Esophagus muscularis mucosa (tissue), 4 donors: ENCODE measurements around the gene CMTM8.

Experiments
- CTCF ChIP-seq, 3 experiments: fragments of 200-600 bp in 2 of 3; fragments of 450-650 bp in 1 of 3; sonication (generic) in 2 of 3; IDR thresholded peaks; one replicate each; pipeline ENCODE4 v1.5.1; 2017 to 2019; ENCODE audit warnings: antibody characterized with exemption in 3 of 3, mild to moderate bottlenecking in 2 of 3, moderate library complexity in 1 of 3
- EP300 ChIP-seq: sonication (generic); formaldehyde crosslinking; IDR thresholded peaks from one replicate; pipeline ENCODE4 v1.6.1; 2017; ENCODE audit warnings: antibody characterized with exemption
- POLR2A ChIP-seq: fragments of 450-650 bp; IDR thresholded peaks from one replicate; pipeline ENCODE4 v1.6.1; 2017; ENCODE audit warnings: antibody characterized with exemption, moderate library complexity, mild to moderate bottlenecking, low read depth
- POLR2AphosphoS5 ChIP-seq, 2 donors: sonication (generic); formaldehyde crosslinking; IDR thresholded peaks; one replicate each; pipeline ENCODE4 v1.6.1; 2017; ENCODE audit warnings: antibody characterized with exemption in 2 of 2

- TF ChIP-seq CTCF (IDR thresholded peaks at IDR 0.05), result no peak
- TF ChIP-seq POLR2A, result no peak
- TF ChIP-seq POLR2AphosphoS5 (IDR thresholded peaks at IDR 0.05), result no peak
- TF ChIP-seq EP300, result no peak
Measured at GRCh38 chr3:32349184-32349583, 110.7 kb downstream of the CMTM8 start.
